Caco-2 (cell line): Measurements from ENCODE around the gene TMSB10. TPM values are rescaled to one million over a fixed set of nuclear protein-coding genes. Genes with fewer than 3 reads are reported as not detected.
"Not testable (repeated sequence)": the region's sequence is repeated elsewhere in the genome, so short reads cannot be mapped to it uniquely, and the experiment has no call there.

Experiments
- BruUV-seq: library from RNA; stranded (reverse); fragments of 400-500 nt; replicated peaks from 2 replicates; lab custom pipeline; 2021; lab: Mats Ljungman, UMichigan
- CTCF ChIA-PET: fragments of 300-600 bp; sonication (Branson Sonifier 250); formaldehyde crosslinking; loops from one replicate; lab custom pipeline; 2022; ENCODE audit warnings: antibody characterized with exemption; lab: Charles Lee
- POLR2A ChIA-PET: fragments of 300-600 bp; sonication (Branson Sonifier 250); formaldehyde crosslinking; loops from one replicate; lab custom pipeline; 2022; ENCODE audit warnings: antibody characterized with exemption; lab: Charles Lee
- DNase-seq, 2 experiments: peaks; one replicate each; pipeline versions ENCODE4 v3.0.0 to v3.0.0-alpha.2; 2020 to 2022
- H3K27me3 ChIP-seq: replicated peaks from 2 replicates; pipeline ENCODE4 v1.6.0; 2011; ENCODE audit warnings: low read length; ENCODE audit not compliant: control insufficient read depth, insufficient read depth
- H3K36me3 ChIP-seq: 2 replicates; pipeline ENCODE4 v1.5.1; 2011; ENCODE audit warnings: low read length; ENCODE audit not compliant: control insufficient read depth, insufficient read depth
- H3K4me1 ChIP-seq: fragments of 250-450 bp; sonication (Bioruptor Pico); 2 replicates; pipeline ENCODE4 v1.5.1; 2020; ENCODE audit warnings: mild to moderate bottlenecking
- H3K4me3 ChIP-seq: 2 replicates; pipeline ENCODE4 v1.5.1; 2011; ENCODE audit warnings: low read depth, mild to moderate bottlenecking, control low read depth, low read length
- H3K9me3 ChIP-seq: fragments of 250-450 bp; sonication (Bioruptor Pico); 2 replicates; pipeline ENCODE4 v1.5.1; 2020; ENCODE audit warnings: mild to moderate bottlenecking, moderate library complexity
- H3K27ac Mint-ChIP-seq: one replicate; pipeline ENCODE4 v1.8.0; 2022; ENCODE audit warnings: mixed read lengths; ENCODE audit not compliant: unreplicated experiment
- H3K27me3 Mint-ChIP-seq: one replicate; pipeline ENCODE4 v1.8.0; 2022; ENCODE audit warnings: mixed read lengths; ENCODE audit not compliant: insufficient read depth, unreplicated experiment
- H3K36me3 Mint-ChIP-seq: one replicate; pipeline ENCODE4 v1.8.0; 2022; ENCODE audit warnings: mild to moderate bottlenecking, mixed read lengths; ENCODE audit not compliant: insufficient read depth, unreplicated experiment
- H3K4me1 Mint-ChIP-seq: one replicate; pipeline ENCODE4 v1.8.0; 2022; ENCODE audit warnings: low read depth, mixed read lengths; ENCODE audit not compliant: unreplicated experiment
- H3K4me3 Mint-ChIP-seq: one replicate; pipeline ENCODE4 v1.8.0; 2022; ENCODE audit warnings: mild to moderate bottlenecking, moderate library complexity, mixed read lengths; ENCODE audit not compliant: unreplicated experiment
- H3K9me3 Mint-ChIP-seq: one replicate; pipeline ENCODE4 v1.8.0; 2022; ENCODE audit warnings: mixed read lengths; ENCODE audit not compliant: unreplicated experiment
- CTCF ChIP-seq, 2 experiments: fragments of 200-600 bp in 1 of 2; IDR thresholded peaks; 1 replicate in 1 of 2; 2 replicates in 1 of 2; pipeline versions ENCODE4 v1.5.1 to v1.8.0; 2011 to 2022; ENCODE audit warnings: antibody characterized with exemption in 1 of 2, control low read depth in 1 of 2, inconsistent platforms in 1 of 2, low read depth in 1 of 2, low read length in 1 of 2, mild to moderate bottlenecking in 1 of 2, moderate library complexity in 1 of 2; ENCODE audit not compliant: insufficient read depth in 1 of 2, severe bottlenecking in 1 of 2, unreplicated experiment in 1 of 2
- intact Hi-C: fragments of 100-400 bp; cut with micrococcal nuclease; formaldehyde crosslinking; loops from one replicate; pipeline ENCODE4 v1.10.0; 2022; ENCODE audit not compliant: unreplicated experiment
- total RNA-seq: library from RNA; stranded (reverse); gene quantifications from 2 replicates; pipeline ENCODE4 v1.2.3, GENCODE V29; 2022

Gene TMSB10
- total RNA-seq, 1 experiment from 2014 or later: 1,258 TPM

DNA sequence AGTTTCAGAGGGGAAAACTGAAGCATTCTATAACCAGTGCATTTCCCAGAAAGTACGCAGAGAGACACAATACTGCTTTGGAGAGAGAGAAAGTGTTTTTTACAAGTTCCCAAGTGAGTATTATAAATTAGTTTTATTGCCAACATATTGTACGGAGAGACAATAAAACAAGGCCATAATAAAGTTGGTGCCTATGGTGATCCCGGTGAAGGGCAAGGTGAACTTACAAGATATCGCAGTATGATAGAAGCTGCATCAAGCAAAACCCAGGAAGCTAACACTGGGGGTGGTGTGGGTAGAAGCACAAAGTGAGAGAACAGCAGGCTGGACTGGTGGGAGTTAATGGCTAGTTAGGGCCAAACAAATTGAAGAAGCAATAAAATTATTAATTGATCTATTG lies 7.5 kb downstream of the TMSB10 start:
- Mint-ChIP-seq H3K27ac (no peak overlapping the region), H3K9me3 (peaks cover 22% of the 10 kb centered on the region), H3K4me3 (no peak overlapping the region), H3K4me1 (peaks cover 9% of the 10 kb centered on the region), H3K36me3 (peaks cover 18% of the 10 kb centered on the region), H3K27me3 (no peaks in the 10 kb centered on the region)
- intact Hi-C loops: no loop called here
- ChIA-PET CTCF (no interaction called here), POLR2A (no interaction called here)
- Histone ChIP-seq H3K36me3 (no peaks in the 10 kb centered on the region), H3K9me3 (no peaks in the 10 kb centered on the region), H3K4me1 (peaks cover 5% of the 10 kb centered on the region; the same call in 1 of the 2 replicates), H3K4me3 (no peak overlapping the region), H3K27me3 (no peaks in the 10 kb centered on the region)
- no peak for DNase-seq
- BruUV-seq: no TSS peak
- TF ChIP-seq CTCF (IDR thresholded peaks at IDR 0.05; ENCODE audit: insufficient read depth in 1 of 2, low read depth in 1 of 2, low read length in 1 of 2, severe bottlenecking in 1 of 2, unreplicated experiment in 1 of 2): no peak

DNA sequence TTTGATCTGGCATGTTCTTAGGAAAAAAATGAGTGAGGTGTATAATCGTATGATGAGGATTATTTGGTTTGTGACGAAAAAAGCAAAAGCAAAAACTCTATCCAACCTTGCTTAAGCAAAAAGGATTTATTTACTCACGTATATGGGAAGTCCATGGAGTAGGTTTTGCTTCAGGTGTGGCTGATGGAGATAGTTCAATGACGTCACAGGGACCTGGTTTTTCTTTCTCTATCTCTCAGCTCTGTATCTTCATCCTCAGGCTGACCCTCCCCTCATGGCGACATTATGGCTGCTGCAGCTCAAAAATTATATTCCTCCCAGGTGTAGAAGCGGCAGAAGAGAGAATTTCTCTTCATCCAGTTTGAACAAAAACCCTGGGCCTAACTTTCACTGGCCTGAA lies 8.9 kb downstream of the TMSB10 start:
- ChIA-PET POLR2A (no interaction called here), CTCF (no interaction called here)
- peaks cover 2% of the 10 kb centered on the region for H3K4me1 Mint-ChIP-seq
- no peak for DNase-seq
- Histone ChIP-seq H3K36me3 (no peaks in the 10 kb centered on the region), H3K4me3 (no peak overlapping the region), H3K27me3 (no peaks in the 10 kb centered on the region), H3K9me3 (no peaks in the 10 kb centered on the region), H3K4me1 (peaks cover 2% of the 10 kb centered on the region)
- BruUV-seq: no TSS peak
- H3K27me3 Mint-ChIP-seq: no peaks in the 10 kb centered on the region
- H3K27ac Mint-ChIP-seq: no peak overlapping the region
- H3K36me3 Mint-ChIP-seq: peaks cover 12% of the 10 kb centered on the region
- H3K9me3 Mint-ChIP-seq: peaks cover 11% of the 10 kb centered on the region
- no peak for TF ChIP-seq CTCF (IDR thresholded peaks at IDR 0.05; ENCODE audit: insufficient read depth in 1 of 2, low read depth in 1 of 2, low read length in 1 of 2, severe bottlenecking in 1 of 2, unreplicated experiment in 1 of 2)
- no peak overlapping the region for H3K4me3 Mint-ChIP-seq
- intact Hi-C loops: no loop called here

- Mint-ChIP-seq H3K36me3 (peaks cover 13% of the 10 kb centered on the region), H3K4me1 (peaks cover 15% of the 10 kb centered on the region)
- H3K27me3 Mint-ChIP-seq, H3K27me3 ChIP-seq, BruUV-seq, H3K4me3 ChIP-seq, H3K4me3 Mint-ChIP-seq, DNase-seq, H3K9me3 ChIP-seq, POLR2A ChIA-PET, intact Hi-C loops, H3K9me3 Mint-ChIP-seq, CTCF ChIA-PET, H3K27ac Mint-ChIP-seq, H3K36me3 ChIP-seq: not testable (repeated sequence)
- H3K4me1 ChIP-seq: peaks cover 13% of the 10 kb centered on the region
Measured at GRCh38 chr2:84915675-84916074, 10.2 kb downstream of the TMSB10 start.

DNA sequence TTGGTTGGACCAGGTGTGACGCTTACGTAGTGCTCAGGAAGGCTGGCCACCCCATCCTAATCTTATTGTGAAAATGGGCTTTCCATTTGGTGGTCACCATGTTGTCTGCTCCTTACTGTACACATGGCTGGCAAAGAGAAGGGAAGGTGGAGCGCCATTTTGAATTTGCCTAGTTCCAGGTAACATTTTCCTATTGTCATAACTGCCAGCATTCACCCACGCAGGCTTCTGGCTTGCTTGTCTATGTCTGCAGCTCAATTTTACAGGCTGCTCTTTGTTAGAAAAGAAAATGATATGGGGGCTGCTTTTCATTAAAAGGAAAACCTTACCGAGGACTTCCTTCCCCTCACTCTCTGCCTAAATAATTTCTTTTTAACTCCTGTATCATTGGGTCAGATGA lies 12.4 kb downstream of the TMSB10 start:
- H3K27me3 ChIP-seq, BruUV-seq, intact Hi-C loops, H3K27me3 Mint-ChIP-seq, H3K9me3 ChIP-seq, H3K4me3 ChIP-seq, DNase-seq, H3K36me3 ChIP-seq, POLR2A ChIA-PET, H3K9me3 Mint-ChIP-seq, H3K4me3 Mint-ChIP-seq: not testable (repeated sequence)
- H3K36me3 Mint-ChIP-seq: peaks cover 13% of the 10 kb centered on the region
- peak overlapping the region; percentile 59 for H3K27ac Mint-ChIP-seq
- H3K4me1 Mint-ChIP-seq: peaks cover 15% of the 10 kb centered on the region
- H3K4me1 ChIP-seq: peaks cover 13% of the 10 kb centered on the region
- CTCF ChIA-PET: interaction anchor here (0.6 kb wide), 1 partner anchor 55 kb away, joined by 4 read pairs; no protein-coding TSS in a partner anchor
